Karpas-422 (cell line): Measurements from ENCODE around the gene DCTN2. TPM values are rescaled to one million over a fixed set of nuclear protein-coding genes. Genes with fewer than 3 reads are reported as not detected.
A peak's percentile ranks its signal among the peaks of the same experiment; 100 is the strongest.

Experiments
- DNase-seq: peaks from one replicate; pipeline ENCODE4 v3.0.0-alpha.2; 2015
- H2AFZ ChIP-seq: fragments of 200-600 bp; sonication (generic); 2 replicates; pipeline ENCODE4 v1.6.1; 2014; ENCODE audit warnings: antibody characterized with exemption, low read length, mixed read lengths
- H3K27ac ChIP-seq: fragments of 200-600 bp; sonication (generic); 2 replicates; pipeline ENCODE4 v1.5.1; 2014; ENCODE audit warnings: mild to moderate bottlenecking, low read length, moderate library complexity
- H3K27me3 ChIP-seq: fragments of 200-600 bp; sonication (generic); 2 replicates; pipeline ENCODE4 v1.6.1; 2014; ENCODE audit warnings: low read length, mixed read lengths
- H3K36me3 ChIP-seq: fragments of 200-600 bp; sonication (generic); 2 replicates; pipeline ENCODE4 v1.6.1; 2014; ENCODE audit warnings: low read length, mixed read lengths; ENCODE audit not compliant: insufficient read depth
- H3K4me1 ChIP-seq: fragments of 200-600 bp; sonication (generic); 2 replicates; pipeline ENCODE4 v1.6.1; 2014; ENCODE audit warnings: mild to moderate bottlenecking, low read length, mixed read lengths
- H3K4me2 ChIP-seq: fragments of 200-600 bp; sonication (generic); 2 replicates; pipeline ENCODE4 v1.6.1; 2014; ENCODE audit warnings: low read length, low read depth, mild to moderate bottlenecking; ENCODE audit not compliant: poor library complexity, severe bottlenecking
- H3K4me3 ChIP-seq: fragments of 200-600 bp; sonication (generic); 2 replicates; pipeline ENCODE4 v1.5.1; 2014; ENCODE audit warnings: mild to moderate bottlenecking, antibody characterized with exemption, low read length, mixed read lengths
- H3K79me2 ChIP-seq: fragments of 200-600 bp; sonication (generic); 2 replicates; pipeline ENCODE4 v1.6.1; 2014; ENCODE audit warnings: mild to moderate bottlenecking, low read length, mixed read lengths
- H3K9ac ChIP-seq: fragments of 200-600 bp; sonication (generic); 2 replicates; pipeline ENCODE4 v1.6.0; 2014; ENCODE audit warnings: low read length
- H3K9me2 ChIP-seq: fragments of 200-600 bp; sonication (generic), shearing (Covaris generic); replicated peaks from 2 replicates; pipeline ENCODE4 v1.6.0; 2014; ENCODE audit warnings: mild to moderate bottlenecking, low read length, moderate library complexity; ENCODE audit not compliant: insufficient read depth
- H3K9me3 ChIP-seq: fragments of 300-700, 200-600 bp; sonication (generic); 2 replicates; pipeline ENCODE4 v1.6.1; 2014; ENCODE audit warnings: low read length, mixed read lengths
- H4K20me1 ChIP-seq: fragments of 200-600 bp; sonication (generic); 2 replicates; pipeline ENCODE4 v1.6.1; 2014; ENCODE audit warnings: mild to moderate bottlenecking, antibody characterized with exemption, low read length, low read depth; ENCODE audit not compliant: insufficient read depth
- total RNA-seq: library from RNA; depleted of rRNA; stranded (reverse); fragments of >200 nt; shearing (Covaris generic); gene quantifications from 2 replicates; pipeline ENCODE4 v1.2.3, GENCODE V29; 2014; ENCODE audit warnings: low replicate concordance

The DCTN2 gene
- total RNA-seq, 1 experiment from 2014 or later: 77.9 TPM

GRCh38 chr12:57550641-57551549, 3.9 kb upstream of the DCTN2 start:
- H3K4me2 ChIP-seq: peak overlapping the region; percentile 97

DNA sequence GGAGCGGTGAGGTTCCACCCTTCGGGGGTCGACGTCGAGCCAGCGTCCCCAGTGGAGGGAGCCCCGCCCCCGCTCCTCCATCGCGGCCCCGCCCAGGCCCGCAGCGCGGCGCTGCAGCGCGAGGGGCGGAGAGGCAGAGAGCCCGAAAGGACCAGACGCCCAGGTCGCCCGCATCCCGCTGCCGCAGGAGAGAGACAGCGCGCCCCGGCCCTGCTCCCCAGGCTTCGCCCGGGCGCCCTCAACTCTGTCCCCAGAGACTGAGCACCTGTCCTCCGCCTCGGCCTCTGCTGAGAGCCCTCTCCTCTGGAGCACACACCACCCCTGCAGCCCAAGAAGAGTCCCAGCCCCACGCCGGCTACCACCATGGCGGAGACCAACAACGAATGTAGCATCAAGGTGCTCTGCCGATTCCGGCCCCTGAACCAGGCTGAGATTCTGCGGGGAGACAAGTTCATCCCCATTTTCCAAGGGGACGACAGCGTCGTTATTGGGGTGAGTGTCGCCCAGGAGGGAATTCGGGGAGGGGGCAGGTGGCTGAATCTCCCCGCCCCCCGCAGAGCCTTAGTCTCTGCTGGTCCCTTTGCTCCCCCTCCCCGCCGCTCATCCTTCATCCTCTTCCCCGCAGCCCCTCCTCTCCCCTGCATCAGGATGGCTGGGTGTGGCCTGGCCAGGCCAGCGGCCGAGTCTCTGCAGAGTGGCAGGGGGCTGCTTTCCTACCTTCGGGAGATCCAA, 3.1 kb upstream of the DCTN2 start, which contains the start of gene KIF5A:
KIF5A (plus strand) TSS at position 136 of the 732 bp plus-strand sequence; CDS start at position 364, 228 bp downstream.
- H4K20me1 ChIP-seq: peaks cover 4% of the 10 kb centered on the region; the same call in 1 of the 2 replicates
- H2AFZ ChIP-seq: peak within 1 kb of the TSS; percentile 44; the same call in 1 of the 2 replicates
- H3K27me3 ChIP-seq: no peaks in the 10 kb centered on the region
- peaks cover 84% of the 10 kb centered on the region for H3K4me1 ChIP-seq
- H3K4me2 ChIP-seq: peak within 1 kb of the TSS; percentile 97
- peaks cover 4% of the 10 kb centered on the region; the same call in 1 of the 2 replicates for H3K36me3 ChIP-seq
- H3K79me2 ChIP-seq: peaks cover 76% of the 10 kb centered on the region
- peak within 1 kb of the TSS; percentile 85 for H3K9ac ChIP-seq
- peak within 1 kb of the TSS; percentile 90 for H3K4me3 ChIP-seq
- DNase-seq: peak; percentile 91
- no peaks in the 10 kb centered on the region for H3K9me3 ChIP-seq
- peak within 1 kb of the TSS; percentile 96 for H3K27ac ChIP-seq
- no peaks in the 10 kb centered on the region for H3K9me2 ChIP-seq

More at GRCh38 chr12:57550641-57551549, 3.9 kb upstream of the DCTN2 start:
- peaks cover 4% of the 10 kb centered on the region; the same call in 1 of the 2 replicates for H4K20me1 ChIP-seq
- H3K36me3 ChIP-seq: peaks cover 5% of the 10 kb centered on the region; the same call in 1 of the 2 replicates
- no peaks in the 10 kb centered on the region for H3K9me2 ChIP-seq
- no peaks in the 10 kb centered on the region for H3K27me3 ChIP-seq
- H3K27ac ChIP-seq: peak overlapping the region; percentile 96
- DNase-seq: peak; percentile 58
- peak overlapping the region; percentile 85 for H3K9ac ChIP-seq
- peaks cover 76% of the 10 kb centered on the region for H3K4me1 ChIP-seq
- peaks cover 71% of the 10 kb centered on the region for H3K79me2 ChIP-seq
- no peak overlapping the region for H2AFZ ChIP-seq
- peak overlapping the region; percentile 90 for H3K4me3 ChIP-seq
- no peaks in the 10 kb centered on the region for H3K9me3 ChIP-seq

GRCh38 chr12:57549203-57549908, 2.4 kb upstream of the DCTN2 start:
- DNase-seq: no peak
- Histone ChIP-seq H3K4me2 (peak overlapping the region; percentile 97), H3K9ac (peak overlapping the region; percentile 85), H2AFZ (peak overlapping the region; percentile 44; the same call in 1 of the 2 replicates), H4K20me1 (peaks cover 4% of the 10 kb centered on the region; the same call in 1 of the 2 replicates), H3K9me2 (no peaks in the 10 kb centered on the region), H3K27me3 (no peaks in the 10 kb centered on the region), H3K36me3 (no peaks in the 10 kb centered on the region), H3K27ac (peak overlapping the region; percentile 65), H3K9me3 (no peaks in the 10 kb centered on the region), H3K4me1 (peaks cover 82% of the 10 kb centered on the region), H3K4me3 (peak overlapping the region; percentile 90), H3K79me2 (peaks cover 74% of the 10 kb centered on the region)

GRCh38 chr12:57548488-57548887, 1.5 kb upstream of the DCTN2 start:
- Histone ChIP-seq H3K9me3 (no peaks in the 10 kb centered on the region), H3K4me3 (no peak overlapping the region), H3K27me3 (no peaks in the 10 kb centered on the region), H3K4me2 (peak overlapping the region; percentile 97), H3K27ac (peak overlapping the region; percentile 65), H3K9ac (no peak overlapping the region; the same call in 1 of the 2 replicates), H3K9me2 (no peaks in the 10 kb centered on the region), H4K20me1 (peaks cover 4% of the 10 kb centered on the region; the same call in 1 of the 2 replicates), H3K36me3 (no peaks in the 10 kb centered on the region; the same call in 1 of the 2 replicates), H3K79me2 (peaks cover 72% of the 10 kb centered on the region), H2AFZ (peak overlapping the region; percentile 44; the same call in 1 of the 2 replicates), H3K4me1 (peaks cover 80% of the 10 kb centered on the region)
- no peak for DNase-seq

- peaks cover 4% of the 10 kb centered on the region; the same call in 1 of the 2 replicates for H4K20me1 ChIP-seq
- no peaks in the 10 kb centered on the region for H3K27me3 ChIP-seq
- H3K9me3 ChIP-seq: no peaks in the 10 kb centered on the region
- H3K4me3 ChIP-seq: no peak overlapping the region
- 0 out of 2 replicates have a peak overlapping the region, but pooled peaks have one; percentile 52 for H3K27ac ChIP-seq
- peaks cover 68% of the 10 kb centered on the region for H3K79me2 ChIP-seq
- no peak for DNase-seq
- H2AFZ ChIP-seq: no peak overlapping the region
- H3K4me2 ChIP-seq: peak overlapping the region; percentile 84
- H3K9ac ChIP-seq: peak overlapping the region; percentile 96; the same call in 1 of the 2 replicates
- H3K4me1 ChIP-seq: peaks cover 78% of the 10 kb centered on the region
- H3K9me2 ChIP-seq: no peaks in the 10 kb centered on the region
- H3K36me3 ChIP-seq: no peaks in the 10 kb centered on the region; the same call in 1 of the 2 replicates
These were observed 972 bp upstream of the DCTN2 start for GRCh38 chr12:57548013-57548315.

DNA sequence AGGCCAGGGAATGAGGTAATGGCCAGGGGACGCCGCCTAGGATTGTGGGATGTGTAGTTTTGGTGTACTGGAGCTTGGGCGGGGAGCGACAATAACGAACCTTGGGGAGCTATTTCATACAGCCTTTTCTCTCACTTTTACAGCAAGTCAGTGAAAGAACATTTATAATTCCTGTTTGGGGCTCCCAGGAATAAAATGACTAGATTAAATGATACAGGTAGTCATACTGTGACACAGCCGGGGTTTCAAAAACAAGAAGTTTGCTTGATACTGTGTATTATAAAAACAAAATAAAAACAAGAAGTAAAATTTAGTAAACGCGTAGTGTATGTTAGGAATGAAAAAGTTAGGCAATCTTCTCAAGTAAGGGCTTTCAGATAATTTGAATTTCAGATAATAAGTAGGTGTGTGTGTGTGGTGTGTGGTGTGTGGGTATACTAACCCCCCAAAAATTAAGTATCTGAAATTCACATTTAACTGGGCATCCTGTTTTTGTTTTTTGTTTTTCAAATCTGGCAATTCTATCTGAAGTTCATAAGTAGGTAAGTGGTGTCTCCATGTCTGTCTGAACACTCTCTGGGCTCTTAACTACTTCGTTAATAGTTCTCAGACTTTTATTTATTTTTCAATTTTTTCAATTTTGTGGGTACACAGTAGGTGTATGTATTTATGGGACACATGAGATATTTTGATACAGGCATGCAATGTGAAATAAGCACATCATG, 458 bp upstream of the DCTN2 start:
- Histone ChIP-seq H3K27ac (peak overlapping the region; percentile 52), H3K4me1 (peaks cover 72% of the 10 kb centered on the region), H3K4me2 (peak overlapping the region; percentile 84), H4K20me1 (peaks cover 4% of the 10 kb centered on the region; the same call in 1 of the 2 replicates), H3K9me3 (no peaks in the 10 kb centered on the region), H3K4me3 (peak overlapping the region; percentile 89), H3K36me3 (no peaks in the 10 kb centered on the region; the same call in 1 of the 2 replicates), H3K9ac (peak overlapping the region; percentile 96), H3K27me3 (no peaks in the 10 kb centered on the region), H3K79me2 (peaks cover 63% of the 10 kb centered on the region), H3K9me2 (no peaks in the 10 kb centered on the region), H2AFZ (peak overlapping the region; percentile 82; the same call in 1 of the 2 replicates)
- no peak for DNase-seq

- Histone ChIP-seq H2AFZ (no peak overlapping the region), H3K4me1 (peaks cover 57% of the 10 kb centered on the region), H3K9ac (peak overlapping the region; percentile 96), H3K4me2 (peak overlapping the region; percentile 84), H3K27ac (peak overlapping the region; percentile 63; the same call in 1 of the 2 replicates), H4K20me1 (peaks cover 4% of the 10 kb centered on the region; the same call in 1 of the 2 replicates), H3K79me2 (peaks cover 48% of the 10 kb centered on the region), H3K36me3 (peaks cover 7% of the 10 kb centered on the region), H3K9me3 (no peaks in the 10 kb centered on the region), H3K9me2 (no peaks in the 10 kb centered on the region), H3K4me3 (peak overlapping the region; percentile 89), H3K27me3 (no peaks in the 10 kb centered on the region)
- peak; percentile 42 for DNase-seq
These were observed 1.1 kb downstream of the DCTN2 start for GRCh38 chr12:57545809-57546437.
